Astrocyte of the cerebellum (primary cell): Measurements from ENCODE around the gene SMCR8.
"Not testable (repeated sequence)": the region's sequence is repeated elsewhere in the genome, so short reads cannot be mapped to it uniquely, and the experiment has no call there.

Experiments
- DNase-seq: peaks from one replicate; pipeline ENCODE4 v3.0.0-alpha.2; 2011; ENCODE audit warnings: low read depth
- H3K4me3 ChIP-seq: 2 replicates; pipeline ENCODE4 v1.5.1; 2011; ENCODE audit warnings: mild to moderate bottlenecking, low read depth, low read length, moderate library complexity
- CTCF ChIP-seq: IDR thresholded peaks from 2 replicates; pipeline ENCODE4 v1.5.1; 2012; ENCODE audit warnings: low read length, low read depth, moderate library complexity, mild to moderate bottlenecking; ENCODE audit errors: missing control alignments
- in situ Hi-C: cut with HindIII; loops from 2 replicates; pipeline ENCODE4 v1.10.0; 2017; ENCODE audit warnings: low sequenced_read_pairs

Gene SMCR8

GRCh38 chr17:18368946-18369345 is 53.9 kb downstream of the SMCR8 start:
- no peak for DNase-seq
- TF ChIP-seq CTCF, result no peak
- no peak overlapping the region for H3K4me3 ChIP-seq
- in situ Hi-C loops, result no loop called here

GRCh38 chr17:18370761-18371160 is 55.7 kb downstream of the SMCR8 start:
- no peak for DNase-seq
- in situ Hi-C loops, result no loop called here
- TF ChIP-seq CTCF, result no peak
- no peak overlapping the region for H3K4me3 ChIP-seq

GRCh38 chr17:18371455-18371854 is 56.4 kb downstream of the SMCR8 start:
- in situ Hi-C loops, result no loop called here
- no peak for DNase-seq
- no peak overlapping the region for H3K4me3 ChIP-seq
- TF ChIP-seq CTCF, result no peak

DNA sequence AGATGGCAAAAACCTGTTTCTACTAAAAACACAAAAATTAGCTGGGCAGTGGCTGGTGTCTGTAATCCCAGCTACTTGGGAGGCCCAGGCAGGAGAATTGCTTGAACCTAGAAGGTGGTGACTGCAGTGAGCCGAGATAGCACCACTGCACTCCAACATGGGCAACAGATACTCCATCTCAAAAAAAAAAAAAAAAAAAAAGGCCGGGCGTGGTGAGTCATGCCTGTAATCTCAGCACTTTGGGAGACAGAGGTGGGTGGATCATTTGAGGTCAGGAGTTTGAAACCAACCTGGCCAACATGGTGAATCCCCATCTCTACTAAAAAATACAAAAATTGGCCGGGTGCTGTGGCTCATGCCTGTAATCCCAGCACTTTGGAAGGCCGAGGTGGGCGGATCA is 58.1 kb downstream of the SMCR8 start:
- in situ Hi-C loops, H3K4me3 ChIP-seq, DNase-seq: not testable (repeated sequence)

GRCh38 chr17:18374216-18374615 is 59.1 kb downstream of the SMCR8 start:
- no peak for DNase-seq
- in situ Hi-C loops, result no loop called here
- H3K4me3 ChIP-seq, result no peak overlapping the region
- TF ChIP-seq CTCF, result no peak
